Keratinocyte (primary cell): ENCODE results near the gene SLC7A14.

Experiments used
- EZH2 ChIP-seq: IDR thresholded peaks from one replicate; pipeline ENCODE4 v1.6.1; 2012; ENCODE audit warnings: inconsistent platforms, mild to moderate bottlenecking, low read length, moderate library complexity
- TF ChIP-seq, protein P1 (sequence below), 3 experiments: IDR thresholded peaks in 1 of 3; conservative IDR thresholded peaks in 1 of 3; optimal IDR thresholded peaks in 1 of 3; 2 replicates in 2 of 3; 3 replicates in 1 of 3; pipeline versions ENCODE3 to v1.5.1; 2011; ENCODE audit warnings: low read length in 3 of 3, mild to moderate bottlenecking in 3 of 3, moderate library complexity in 2 of 3, control low read depth in 1 of 3, inconsistent platforms in 1 of 3; ENCODE audit not compliant: insufficient read depth in 2 of 3; ENCODE audit errors: extremely low read depth in 1 of 3

DNA sequence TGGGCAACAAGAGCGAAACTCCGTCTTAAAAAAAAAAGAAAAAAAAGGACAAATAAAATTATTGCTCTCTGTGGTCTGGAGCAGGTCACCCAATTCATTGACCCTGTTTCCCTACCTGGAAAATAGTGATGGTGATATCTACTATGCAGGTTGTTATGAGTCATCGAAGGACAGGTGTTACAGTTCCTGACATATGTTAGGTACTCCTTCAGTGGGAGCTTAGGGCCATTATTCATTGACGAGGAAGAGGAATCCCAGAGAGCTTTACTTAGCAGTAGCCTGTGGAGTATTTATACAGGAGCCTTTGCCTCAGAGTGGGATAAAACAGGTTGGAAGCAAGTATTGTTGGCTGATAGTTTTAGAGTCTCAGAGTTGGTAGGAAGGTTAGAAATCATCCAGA lies 74.5 kb downstream of the SLC7A14 start:
- TF ChIP-seq, protein P1, sequence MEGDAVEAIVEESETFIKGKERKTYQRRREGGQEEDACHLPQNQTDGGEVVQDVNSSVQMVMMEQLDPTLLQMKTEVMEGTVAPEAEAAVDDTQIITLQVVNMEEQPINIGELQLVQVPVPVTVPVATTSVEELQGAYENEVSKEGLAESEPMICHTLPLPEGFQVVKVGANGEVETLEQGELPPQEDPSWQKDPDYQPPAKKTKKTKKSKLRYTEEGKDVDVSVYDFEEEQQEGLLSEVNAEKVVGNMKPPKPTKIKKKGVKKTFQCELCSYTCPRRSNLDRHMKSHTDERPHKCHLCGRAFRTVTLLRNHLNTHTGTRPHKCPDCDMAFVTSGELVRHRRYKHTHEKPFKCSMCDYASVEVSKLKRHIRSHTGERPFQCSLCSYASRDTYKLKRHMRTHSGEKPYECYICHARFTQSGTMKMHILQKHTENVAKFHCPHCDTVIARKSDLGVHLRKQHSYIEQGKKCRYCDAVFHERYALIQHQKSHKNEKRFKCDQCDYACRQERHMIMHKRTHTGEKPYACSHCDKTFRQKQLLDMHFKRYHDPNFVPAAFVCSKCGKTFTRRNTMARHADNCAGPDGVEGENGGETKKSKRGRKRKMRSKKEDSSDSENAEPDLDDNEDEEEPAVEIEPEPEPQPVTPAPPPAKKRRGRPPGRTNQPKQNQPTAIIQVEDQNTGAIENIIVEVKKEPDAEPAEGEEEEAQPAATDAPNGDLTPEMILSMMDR (optimal IDR thresholded peaks at IDR 0.05 in 1 of 3, IDR thresholded peaks at IDR 0.05 in 1 of 3, conservative IDR thresholded peaks at IDR 0.05 in 1 of 3; ENCODE audit: extremely low read depth in 1 of 3, insufficient read depth in 2 of 3, low read length in 3 of 3) = no peak
- TF ChIP-seq EZH2 = no peak
